HG03095 (cell line): ENCODE data around the gene ZNF219.

Experiments
- ATAC-seq: cut with Tn5 transposase; IDR thresholded peaks from one replicate; pipeline ENCODE4 v1.9.1; 2021; ENCODE audit warnings: moderate library complexity; ENCODE audit not compliant: unreplicated experiment

Gene ZNF219

DNA sequence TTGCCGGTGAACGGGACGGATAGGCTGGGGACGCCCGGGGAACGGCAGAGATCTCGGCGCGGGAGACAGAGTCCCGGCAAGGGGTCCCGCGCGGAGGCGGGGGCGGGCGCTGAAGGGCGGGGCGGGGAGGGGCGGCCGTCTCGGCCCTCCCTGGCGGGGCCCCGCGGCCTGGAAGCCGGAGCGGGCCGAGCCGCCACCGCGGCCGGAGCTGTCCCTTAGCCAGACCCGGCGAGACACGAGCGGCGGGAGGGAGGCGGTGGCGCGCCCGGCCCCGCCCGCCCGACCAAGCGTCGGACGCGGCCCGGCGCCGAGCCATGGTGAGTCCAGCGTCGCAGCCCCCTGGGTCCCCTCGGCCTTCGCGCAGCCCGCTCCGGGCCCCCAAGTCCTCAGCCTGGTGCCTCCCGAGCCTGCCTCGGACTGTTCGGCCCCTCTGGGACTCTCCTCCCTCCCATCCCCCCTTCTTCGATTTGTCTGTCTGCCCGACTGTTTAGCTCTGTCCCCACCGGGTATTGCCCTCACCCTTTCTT lies 28.3 kb downstream of the ZNF219 start, which contains the start of gene ARHGEF40:
ARHGEF40 (plus strand) TSS at position 222 of the 527 bp plus-strand sequence; CDS start at position 315, 93 bp downstream.
- no peak for ATAC-seq

DNA sequence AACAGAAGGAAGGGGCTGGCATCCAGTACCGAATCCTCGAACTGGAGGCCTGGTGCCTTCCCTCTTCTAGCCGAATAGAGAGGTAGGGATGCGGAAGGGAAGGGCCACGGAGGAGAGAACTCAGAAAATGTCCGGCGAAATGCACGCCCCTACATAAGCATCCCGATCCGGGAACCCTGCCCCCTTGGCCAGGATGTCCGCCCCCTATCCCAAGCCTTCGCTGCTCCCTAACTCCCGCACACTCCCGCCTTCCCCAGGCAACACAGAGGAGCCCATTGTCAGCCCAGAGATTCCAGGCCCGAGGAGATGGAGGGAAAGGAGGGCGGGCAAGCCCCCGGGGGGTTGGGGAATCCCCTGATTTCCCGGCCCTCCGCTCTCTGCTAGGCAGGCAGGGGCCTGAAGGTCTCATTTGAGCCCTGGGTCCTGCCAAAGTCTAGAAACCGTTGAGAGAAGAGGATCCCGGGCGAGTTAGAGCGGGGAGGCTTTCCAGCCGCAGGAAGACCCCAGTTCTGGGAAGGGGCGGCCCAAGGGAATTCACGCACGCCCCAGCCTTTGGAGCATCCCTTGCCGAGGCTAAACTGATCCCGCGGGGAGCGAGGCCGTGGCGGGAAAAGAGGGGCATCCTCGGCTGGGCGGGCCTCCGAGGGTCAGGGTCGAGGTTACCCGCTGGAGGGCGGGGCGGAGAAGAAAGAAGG lies 28.9 kb downstream of the ZNF219 start:
- ATAC-seq = no peak

DNA sequence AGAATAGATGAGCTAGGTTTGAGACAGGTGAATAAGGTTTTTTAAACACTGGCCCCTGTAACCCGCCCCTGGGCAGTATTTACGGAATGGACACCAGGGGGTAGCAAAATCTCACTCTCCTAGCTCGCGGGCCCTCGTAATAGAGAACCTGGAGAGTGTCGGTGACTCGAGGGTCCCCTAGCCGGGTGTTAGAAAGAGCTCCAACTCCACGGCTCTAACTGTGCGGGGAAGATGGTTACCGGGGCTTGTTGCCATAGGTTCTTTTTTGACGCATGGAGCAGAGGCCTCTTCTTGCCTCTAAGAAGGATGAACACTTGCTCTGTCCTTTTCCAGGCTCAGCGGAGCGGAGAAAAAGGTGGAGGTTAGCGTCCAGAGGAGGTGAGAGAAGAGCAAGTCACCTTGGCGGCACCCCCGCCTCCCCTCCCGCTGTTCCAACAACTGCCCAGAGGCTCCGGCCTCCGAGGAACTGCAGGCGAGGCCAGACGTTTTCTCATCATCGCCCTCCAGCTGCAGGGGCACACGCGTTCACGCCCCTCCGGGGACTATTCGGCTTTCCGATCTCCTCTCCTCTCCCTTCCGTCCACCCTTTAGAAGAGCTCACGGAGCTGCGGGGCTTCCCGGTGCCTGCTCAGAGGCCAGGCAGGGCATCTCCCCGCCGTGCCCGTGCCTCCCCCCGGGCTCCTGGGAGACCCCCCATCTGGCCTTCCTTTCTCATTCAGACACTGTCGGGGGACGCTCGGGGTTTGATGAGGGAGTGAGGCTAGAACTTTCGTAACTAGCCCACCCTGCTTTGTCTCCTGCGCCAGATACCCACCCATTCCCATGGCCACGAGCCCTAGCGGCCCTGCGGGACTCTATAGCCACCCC lies 29.7 kb downstream of the ZNF219 start:
- no peak for ATAC-seq

DNA sequence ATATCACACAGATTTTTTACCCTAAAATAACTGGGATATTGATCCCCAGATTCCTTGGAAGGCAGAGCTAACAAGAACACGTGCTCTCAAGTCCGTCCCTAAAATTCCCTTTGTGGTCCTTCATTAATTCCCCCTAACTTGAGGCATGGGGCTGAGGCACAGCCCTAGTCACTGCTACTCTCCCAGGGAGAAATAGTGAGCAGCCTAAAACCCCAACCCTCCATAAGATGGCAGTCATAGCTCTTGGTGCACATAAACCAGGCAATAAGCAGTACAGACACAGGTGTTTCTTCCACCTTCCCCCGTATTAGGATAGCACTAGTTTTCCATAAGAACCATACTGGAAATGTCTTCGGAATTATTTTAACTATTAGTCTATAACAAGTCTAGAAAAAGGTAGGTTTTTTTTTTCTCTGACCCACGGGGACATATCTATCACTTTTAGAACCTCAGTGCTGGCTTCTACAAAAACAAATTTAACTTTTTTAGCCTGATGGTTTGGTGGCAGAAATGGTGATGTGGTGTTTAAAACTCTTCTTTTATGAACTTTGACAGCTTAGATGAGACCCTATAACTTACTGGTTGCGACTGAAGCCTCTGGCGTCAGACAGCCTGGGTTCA lies 31.5 kb downstream of the ZNF219 start:
- no peak for ATAC-seq

DNA sequence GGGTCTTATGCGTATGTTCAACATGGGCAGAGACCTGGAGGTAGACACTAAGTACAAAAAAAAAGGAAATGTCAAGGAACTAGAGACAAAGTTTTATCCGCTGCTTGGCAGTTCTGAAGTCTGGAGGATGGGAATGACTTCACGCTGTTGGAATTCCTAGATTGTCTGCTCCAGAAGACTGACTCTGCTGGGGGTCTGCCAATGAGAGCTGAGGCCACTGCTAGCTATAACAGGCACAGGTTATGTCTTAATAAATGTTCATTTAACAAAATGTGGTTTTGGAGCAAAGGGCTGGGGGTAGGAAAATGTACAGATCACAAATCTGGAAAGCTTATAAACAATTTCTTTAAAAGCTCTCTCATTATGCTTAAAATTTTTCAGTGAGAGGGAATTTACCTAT lies 35.0 kb downstream of the ZNF219 start:
- ATAC-seq = no peak

DNA sequence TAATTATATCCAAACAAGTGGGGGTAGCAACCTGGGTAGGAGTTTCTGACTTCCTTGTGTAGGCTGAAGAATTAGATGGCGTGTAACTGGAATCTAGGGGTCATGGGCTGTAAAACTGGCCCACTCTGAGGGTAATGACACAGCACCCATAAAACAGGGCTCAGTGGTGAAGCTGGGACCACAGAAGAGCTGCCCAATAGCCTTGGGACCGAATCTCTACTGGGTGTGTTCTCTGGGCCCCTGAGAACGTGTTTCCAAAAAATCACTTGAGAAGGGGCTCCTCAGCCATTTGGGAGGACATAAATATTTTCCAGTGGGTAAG lies 37.1 kb downstream of the ZNF219 start:
- no peak for ATAC-seq

DNA sequence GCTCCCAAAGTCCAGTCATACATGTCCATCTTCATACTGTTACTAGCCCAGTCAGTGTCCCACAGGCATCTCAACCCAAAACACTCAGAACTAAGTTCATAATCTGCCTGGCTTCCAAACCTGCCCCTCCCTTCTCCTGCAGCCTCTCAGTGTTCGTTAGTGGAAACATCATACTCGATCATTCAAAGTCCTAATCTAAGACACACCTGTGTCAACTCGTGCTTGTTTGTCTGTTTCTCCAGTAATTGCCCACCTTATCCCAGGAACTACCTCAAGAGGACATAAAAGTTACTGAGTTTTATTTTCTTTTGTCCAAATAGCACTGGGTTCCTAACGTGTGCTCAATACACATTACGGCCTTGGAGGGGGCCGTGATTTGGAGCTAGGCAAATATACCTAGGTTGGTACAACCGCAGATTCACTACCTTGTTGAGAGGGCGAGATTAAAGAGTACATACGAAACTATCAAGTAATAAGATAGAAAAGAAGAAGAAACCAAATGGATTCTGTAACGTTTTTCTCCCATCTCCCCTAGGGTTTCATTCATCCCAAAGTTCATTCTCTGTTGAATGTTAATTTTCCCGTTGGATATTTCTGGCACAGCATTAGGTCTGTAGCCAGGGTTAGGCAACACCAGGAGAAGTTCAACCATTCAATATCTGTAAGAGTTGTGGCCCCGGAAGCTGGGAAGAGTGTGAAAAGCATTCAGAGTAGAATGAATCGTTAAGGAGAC lies 37.7 kb downstream of the ZNF219 start:
- no peak for ATAC-seq

DNA sequence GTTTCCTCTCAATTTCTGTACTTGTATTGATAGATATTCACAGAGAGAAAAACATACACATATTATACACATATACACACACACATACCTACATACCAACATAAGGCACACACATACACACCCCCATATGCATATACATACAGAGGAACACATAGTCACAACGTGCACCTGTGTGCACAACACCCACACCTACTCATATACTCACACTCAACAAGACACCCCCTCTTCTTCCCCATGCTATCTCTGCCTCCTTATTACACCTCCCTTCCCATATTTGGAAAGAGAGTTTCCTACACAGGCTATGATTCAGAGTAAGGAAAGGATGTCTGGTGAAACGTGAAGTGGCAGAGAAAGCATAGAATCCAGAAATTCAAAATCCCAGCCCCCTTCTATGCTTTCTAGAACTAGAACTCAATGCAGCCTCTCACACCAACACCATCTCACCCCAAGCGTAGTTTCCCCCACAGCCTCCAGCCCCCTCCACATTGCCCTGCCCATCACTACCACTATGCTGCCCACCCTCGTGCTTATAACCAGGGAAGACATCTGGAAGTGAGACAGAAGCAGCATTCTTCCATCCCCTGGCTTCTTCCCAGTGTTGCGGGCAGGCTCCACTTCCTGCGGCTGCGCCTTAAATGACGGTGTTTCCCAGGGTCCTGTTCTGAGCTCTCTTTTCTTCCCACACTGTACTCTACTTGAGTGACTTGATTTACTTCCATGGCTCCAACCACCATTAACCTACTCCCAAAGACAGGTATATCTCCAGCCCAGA lies 38.4 kb downstream of the ZNF219 start:
- no peak for ATAC-seq

DNA sequence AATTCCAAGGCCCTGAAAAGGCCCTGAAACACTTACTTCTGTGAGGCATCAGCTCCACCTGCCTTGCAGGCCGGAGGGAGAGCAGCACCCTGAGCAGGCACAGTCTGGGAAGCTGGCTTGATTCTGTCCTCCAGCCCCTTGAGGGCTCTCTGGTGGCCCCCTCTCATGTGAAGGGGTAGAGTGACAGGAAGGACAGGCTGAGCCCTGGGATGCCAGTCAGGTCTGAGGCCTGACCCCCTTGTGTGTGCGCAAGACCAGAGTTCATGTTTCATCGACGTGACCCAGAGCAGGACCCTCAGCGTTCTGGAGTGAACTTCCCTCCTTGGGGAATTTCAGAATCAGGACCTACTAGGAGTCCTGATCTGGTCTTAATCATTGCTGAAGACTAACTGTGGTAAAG lies 39.6 kb downstream of the ZNF219 start:
- no peak for ATAC-seq

DNA sequence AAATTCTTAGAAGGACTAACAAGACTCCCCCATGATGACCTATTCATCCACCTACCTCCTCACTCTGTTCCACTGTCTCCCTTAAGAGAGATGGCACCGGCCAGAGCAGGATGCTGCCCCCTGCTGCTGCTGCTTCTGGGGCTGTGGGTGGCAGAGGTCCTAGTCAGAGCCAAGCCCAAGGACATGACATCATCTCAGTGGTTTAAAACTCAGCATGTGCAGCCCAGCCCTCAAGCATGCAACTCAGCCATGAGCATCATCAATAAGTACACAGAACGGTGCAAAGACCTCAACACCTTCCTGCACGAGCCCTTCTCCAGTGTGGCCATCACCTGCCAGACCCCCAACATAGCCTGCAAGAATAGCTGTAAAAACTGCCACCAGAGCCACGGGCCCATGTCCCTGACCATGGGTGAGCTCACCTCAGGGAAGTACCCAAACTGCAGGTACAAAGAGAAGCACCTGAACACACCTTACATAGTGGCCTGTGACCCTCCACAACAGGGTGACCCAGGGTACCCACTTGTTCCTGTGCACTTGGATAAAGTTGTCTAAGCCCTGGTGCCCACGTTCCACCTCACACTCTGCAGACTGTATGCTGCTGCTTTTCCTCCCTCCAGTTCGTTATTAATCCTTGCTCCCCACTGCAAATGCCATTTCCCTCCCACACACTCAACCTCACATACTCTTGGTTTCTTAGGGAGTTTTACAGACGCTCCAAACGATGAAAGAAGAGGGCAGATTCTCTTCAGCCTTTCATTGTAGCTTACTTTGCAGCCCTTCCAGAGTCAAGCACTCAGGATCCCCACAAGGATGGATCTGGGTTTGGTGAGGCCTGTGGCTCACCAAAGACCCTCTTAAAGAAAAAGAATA lies 40.4 kb downstream of the ZNF219 start, which contains the start of gene RNASE8:
RNASE8 (plus strand) TSS at position 20 of the 873 bp plus-strand sequence; CDS start at position 91, 71 bp downstream.
- ATAC-seq = no peak

DNA sequence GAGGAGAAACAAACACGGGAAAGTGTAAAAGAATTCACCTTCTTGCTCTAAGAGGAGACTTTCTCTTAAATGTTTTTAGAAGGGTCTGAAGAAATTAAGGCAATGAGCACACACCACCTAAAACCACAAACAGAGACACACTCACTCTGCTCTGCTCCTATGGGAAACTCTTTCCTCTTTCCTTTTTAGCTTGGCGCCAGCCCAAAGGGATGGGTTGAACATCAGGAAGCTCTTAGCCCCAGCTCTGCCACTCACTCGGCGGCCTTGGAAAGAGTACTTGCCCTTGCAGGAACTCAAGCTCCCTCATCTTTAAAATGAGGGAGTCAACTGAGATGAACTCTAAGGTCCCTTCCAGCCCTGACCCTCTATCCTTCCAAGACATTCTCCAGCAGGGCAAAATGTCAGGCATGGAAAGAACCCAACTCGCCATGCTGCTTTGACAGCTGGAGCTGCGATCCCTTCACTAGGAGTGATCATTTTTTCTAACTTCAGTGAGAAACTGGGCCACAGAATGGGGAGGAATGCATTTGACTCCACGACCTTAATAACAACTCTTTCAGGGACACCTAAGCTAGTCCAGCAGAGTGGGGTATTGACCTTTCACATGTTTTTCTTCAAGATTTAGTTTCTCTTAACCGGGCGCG lies 41.8 kb downstream of the ZNF219 start:
- ATAC-seq = no peak

DNA sequence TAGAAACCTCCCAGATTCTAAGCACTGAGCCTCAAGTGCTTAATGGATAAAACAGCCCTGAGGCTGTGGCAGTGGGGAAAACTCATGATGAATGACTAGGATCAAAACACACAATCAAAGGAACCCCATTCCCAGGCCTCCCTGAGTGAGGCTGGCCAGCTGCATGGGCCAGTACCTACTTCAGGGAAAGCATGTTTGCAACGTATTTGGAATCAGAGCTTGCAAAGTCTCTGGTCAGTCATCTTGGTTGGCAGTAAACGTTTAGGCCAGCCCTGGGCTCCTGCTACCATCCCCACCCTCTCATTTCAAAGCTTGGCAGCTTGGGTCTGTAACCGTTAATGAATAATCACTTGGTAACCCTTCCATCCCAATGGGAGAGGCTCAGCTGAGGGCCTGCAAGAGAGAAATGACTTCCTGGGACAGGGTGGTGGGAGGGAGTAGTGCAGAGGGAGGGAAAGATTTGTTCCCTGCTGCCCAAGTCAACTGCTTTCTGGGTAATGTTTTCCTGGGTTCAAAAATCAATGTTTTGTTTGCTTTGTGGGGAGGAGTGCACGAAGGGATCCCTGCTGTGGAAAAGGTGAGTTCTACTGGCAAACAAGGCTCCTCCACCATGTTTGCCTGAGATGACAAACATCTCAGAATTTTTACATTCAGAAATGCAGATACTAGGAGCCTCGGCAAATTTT lies 42.9 kb downstream of the ZNF219 start:
- no peak for ATAC-seq

DNA sequence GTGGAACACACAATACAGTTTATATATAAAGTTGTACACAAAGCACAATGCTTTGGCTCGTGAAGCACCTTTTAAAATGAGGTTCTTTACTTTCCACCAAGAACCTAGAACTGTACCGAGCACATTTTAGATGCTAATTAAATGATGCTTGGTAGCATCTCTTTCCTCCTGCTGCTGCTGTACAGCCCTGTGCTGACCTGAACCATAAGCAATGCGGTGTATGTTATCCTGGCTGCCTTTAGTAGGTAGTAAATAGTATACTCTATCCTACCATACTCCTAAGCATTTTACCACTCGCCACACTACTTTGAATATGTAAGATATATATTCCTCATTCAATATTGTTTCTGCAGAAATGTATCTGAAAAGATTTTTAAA lies 43.7 kb downstream of the ZNF219 start:
- no peak for ATAC-seq

DNA sequence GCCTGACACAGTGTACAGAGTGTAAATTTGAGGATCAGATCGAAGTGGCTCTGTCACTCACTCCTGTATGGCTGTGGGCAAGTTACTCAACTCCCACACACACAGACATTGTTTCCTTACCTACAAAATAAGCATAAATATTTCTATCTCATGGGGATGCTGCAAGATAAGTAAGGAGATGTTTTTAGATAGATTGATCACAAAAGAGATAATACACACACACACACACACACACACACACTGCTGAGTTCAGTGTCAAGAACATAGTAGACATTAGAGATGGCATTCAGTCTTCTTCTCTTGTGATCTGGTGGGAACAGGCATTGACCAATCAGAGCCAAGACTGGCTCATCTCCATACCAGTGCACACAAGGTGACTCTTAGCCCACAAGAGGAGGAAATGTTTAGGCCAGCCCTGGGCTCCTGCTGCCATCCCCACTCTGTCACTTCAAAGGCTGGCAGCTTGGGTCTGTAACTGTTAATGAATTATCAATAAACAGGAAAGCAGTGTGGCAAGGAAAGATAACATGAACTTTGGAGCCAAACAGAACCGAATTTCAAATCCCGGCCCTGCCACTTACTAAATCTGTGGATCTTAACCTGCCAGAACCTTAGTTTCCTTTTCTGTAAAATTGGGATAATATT lies 44.2 kb downstream of the ZNF219 start:
- no peak for ATAC-seq

DNA sequence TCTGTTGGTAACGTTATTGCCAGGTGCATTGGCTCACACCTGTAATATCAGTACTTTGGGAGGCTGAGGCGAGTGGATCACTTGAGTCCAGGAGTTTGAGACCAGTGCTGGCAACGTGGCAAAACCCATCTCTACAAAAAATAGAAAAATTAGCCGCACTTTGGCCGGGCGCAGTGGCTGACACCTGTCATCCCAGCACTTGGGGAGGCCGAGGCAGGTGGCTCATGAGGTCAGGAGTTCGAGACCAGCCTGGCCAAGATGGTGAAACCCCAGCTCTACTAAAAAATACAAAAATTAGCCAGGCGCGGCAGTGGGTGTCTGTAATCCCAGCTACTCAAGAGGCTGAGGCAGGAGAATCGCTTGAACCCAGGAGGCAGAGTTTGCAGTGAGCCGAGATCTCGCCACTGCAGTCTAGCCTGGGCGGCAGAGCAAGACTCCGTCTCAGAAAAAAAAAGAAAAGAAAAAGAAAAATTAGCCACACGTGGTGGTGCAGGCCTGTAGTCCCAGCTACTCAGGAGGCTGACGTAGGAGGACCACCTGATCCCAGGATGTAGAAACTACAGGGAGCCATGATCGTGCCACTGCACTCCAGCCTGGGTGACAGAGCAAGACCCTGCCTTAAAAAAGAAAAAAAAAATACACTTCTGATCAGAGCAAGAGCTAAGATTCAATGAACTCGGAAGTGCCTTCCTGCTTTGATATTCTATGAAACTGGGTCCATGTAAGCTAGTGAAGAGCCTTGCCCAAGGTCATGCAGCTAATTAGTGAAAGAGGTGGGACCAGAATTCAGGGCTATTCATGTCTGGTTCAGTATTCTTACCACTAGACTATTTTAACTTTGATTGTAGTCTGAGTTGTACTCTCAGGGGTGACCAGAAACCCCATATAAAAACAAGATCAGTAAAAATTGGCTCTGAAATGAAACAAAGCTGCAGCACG lies 45.0 kb downstream of the ZNF219 start:
- ATAC-seq = no peak

DNA sequence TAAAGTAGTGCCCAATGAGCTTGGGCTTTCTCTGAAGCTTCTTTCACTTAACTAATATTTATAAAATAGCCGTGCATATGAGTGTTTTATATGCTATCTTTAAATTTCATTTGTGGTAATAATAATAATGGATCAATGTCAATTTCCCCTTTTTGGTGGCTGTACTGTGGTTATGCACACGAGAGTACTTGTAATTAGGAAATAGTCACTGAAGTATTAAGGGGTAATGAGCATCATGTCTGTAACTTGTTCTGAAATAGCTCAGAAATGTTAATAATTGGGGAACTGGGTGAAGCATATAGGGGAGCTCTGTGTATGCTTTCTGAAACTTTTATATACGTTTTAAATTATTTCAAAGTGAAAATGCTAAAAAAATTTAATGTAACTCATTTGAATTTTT lies 47.9 kb downstream of the ZNF219 start:
- no peak for ATAC-seq

DNA sequence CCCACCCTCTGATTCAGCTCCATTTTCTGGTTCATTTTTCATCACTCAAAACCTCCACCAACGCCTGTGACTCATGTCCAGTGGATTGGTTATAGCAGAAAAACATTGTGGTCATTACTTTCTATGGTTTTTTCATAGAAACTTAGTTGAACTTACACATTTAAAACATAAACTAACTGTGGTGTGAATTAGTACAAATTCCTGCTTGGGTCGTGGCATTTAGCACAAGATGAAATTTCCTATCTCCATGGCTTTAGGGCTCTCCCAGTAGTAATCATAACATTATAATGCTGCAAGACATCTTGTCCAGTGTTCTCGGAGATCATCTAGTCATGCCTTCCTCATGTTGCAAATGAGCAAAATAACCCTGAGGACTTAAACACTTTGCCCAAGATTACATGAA lies 49.2 kb downstream of the ZNF219 start:
- no peak for ATAC-seq
